HepG2 (cell line): ENCODE results near the gene CERS6. TPM values are rescaled to one million over a fixed set of nuclear protein-coding genes. Genes with fewer than 3 reads are reported as not detected.
A peak's percentile ranks its signal among the peaks of the same experiment; 100 is the strongest.

Experiments used
- BORCS8-MEF2B ChIP-seq: sonication (generic); formaldehyde crosslinking; IDR thresholded peaks from 2 replicates; pipeline ENCODE4 v1.8.0; 2022; ENCODE audit warnings: mild to moderate bottlenecking, missing genetic modification reagents
- HES4 ChIP-seq: sonication (generic); formaldehyde crosslinking; IDR thresholded peaks from 2 replicates; pipeline ENCODE4 v1.9.0; 2021; ENCODE audit warnings: mild to moderate bottlenecking, missing genetic modification reagents, borderline replicate concordance
- NFE2 ChIP-seq: sonication (generic); formaldehyde crosslinking; IDR thresholded peaks from 2 replicates; pipeline ENCODE4 v1.4.0; 2020; ENCODE audit warnings: missing genetic modification reagents
- PAX8 ChIP-seq: sonication (generic); formaldehyde crosslinking; IDR thresholded peaks from 2 replicates; pipeline ENCODE4 v1.8.0; 2022; ENCODE audit warnings: mild to moderate bottlenecking, missing genetic modification reagents, borderline replicate concordance
- RERE ChIP-seq: IDR thresholded peaks from 2 replicates; pipeline ENCODE4 v1.6.1; 2016; ENCODE audit warnings: low read depth, missing genetic modification reagents, missing compliant biosample characterization
- RXRB ChIP-seq: IDR thresholded peaks from 2 replicates; pipeline ENCODE4 v1.6.1; 2016; ENCODE audit warnings: borderline replicate concordance, missing genetic modification reagents, missing compliant biosample characterization
- SKIL ChIP-seq: sonication (generic); formaldehyde crosslinking; IDR thresholded peaks from 2 replicates; pipeline ENCODE4 v1.8.0; 2022; ENCODE audit warnings: missing genetic modification reagents, mild to moderate bottlenecking, moderate library complexity, borderline replicate concordance
- SP2 ChIP-seq: sonication (generic); formaldehyde crosslinking; IDR thresholded peaks from 2 replicates; pipeline ENCODE4 v1.5.1; 2020; ENCODE audit warnings: mild to moderate bottlenecking, missing genetic modification reagents
- STAG1 ChIP-seq: sonication (generic); formaldehyde crosslinking; IDR thresholded peaks from 2 replicates; pipeline ENCODE4 v1.4.0; 2020; ENCODE audit warnings: missing genetic modification reagents
- WIZ ChIP-seq: sonication (generic); formaldehyde crosslinking; IDR thresholded peaks from 2 replicates; pipeline ENCODE4 v1.5.1; 2020; ENCODE audit warnings: mild to moderate bottlenecking, missing genetic modification reagents
- YY1 ChIP-seq: IDR thresholded peaks from 2 replicates; pipeline ENCODE4 v1.6.1; 2011; ENCODE audit warnings: low read length, low read depth, moderate library complexity, mild to moderate bottlenecking; ENCODE audit not compliant: insufficient read depth, insufficient replicate concordance
- ZBTB4 ChIP-seq: sonication (generic); formaldehyde crosslinking; IDR thresholded peaks from 2 replicates; pipeline ENCODE4 v1.4.0; 2020; ENCODE audit warnings: missing genetic modification reagents, mild to moderate bottlenecking, borderline replicate concordance
- ZNF549 ChIP-seq: sonication (generic); formaldehyde crosslinking; IDR thresholded peaks from 2 replicates; pipeline ENCODE4 v1.5.0; 2020; ENCODE audit warnings: missing genetic modification reagents
- ZNF770 ChIP-seq: sonication (generic); formaldehyde crosslinking; IDR thresholded peaks from 2 replicates; pipeline ENCODE4 v1.5.0; 2020; ENCODE audit warnings: mild to moderate bottlenecking, missing genetic modification reagents
- polyA plus RNA-seq, 8 experiments: library from polyadenylated mRNA; depleted of rRNA in 3 of 8; stranded (reverse) in 7 of 8; unstranded in 1 of 8; fragments of >200 nt; fragmentation: Illumina TruSeq in 4 of 8; extraction: Trizol in 4 of 8; gene quantifications; 2 replicates each; pipeline versions ENCODE4 v1.2.1 to v1.2.3, GENCODE V29; 2011 to 2016; ENCODE audit warnings: low read depth in 4 of 8, missing spikeins in 1 of 8, mixed read lengths in 1 of 8; ENCODE audit not compliant: insufficient read depth in 1 of 8
- total RNA-seq, 5 experiments: library from RNA; depleted of rRNA; stranded (reverse); fragments of >200 nt; fragmentation: Illumina TruSeq; extraction: Trizol; gene quantifications; 2 replicates each; pipeline ENCODE4 v1.2.3, GENCODE V29; 2016; ENCODE audit warnings: low read depth in 1 of 5

CERS6 gene
- total and polyA plus RNA-seq, 2 of the 13 experiments (the other 11 are each of a cell fraction or from before 2014, with no cell fraction given), result 10.1 to 20.3 TPM

- TF ChIP-seq ZBTB4 (CRISPR knock-in tag), result 0 out of 2 replicates have a peak, but pooled peaks have one; percentile 31
- no peak for TF ChIP-seq RERE
- no peak for TF ChIP-seq NFE2 (CRISPR knock-in tag)
- no peak for TF ChIP-seq SP2 (CRISPR knock-in tag)
- TF ChIP-seq ZNF770 (CRISPR knock-in tag), result no peak
- TF ChIP-seq SKIL (CRISPR knock-in tag), result no peak
- no peak for TF ChIP-seq YY1
- no peak for TF ChIP-seq ZNF549 (CRISPR knock-in tag)
- peak; percentile 50 for TF ChIP-seq STAG1 (CRISPR knock-in tag)
- TF ChIP-seq WIZ (CRISPR knock-in tag), result no peak
- TF ChIP-seq HES4 (CRISPR knock-in tag), result no peak
- TF ChIP-seq RXRB, result no peak
- no peak for TF ChIP-seq BORCS8-MEF2B
- TF ChIP-seq PAX8 (CRISPR knock-in tag), result no peak
These were observed 158.3 kb downstream of the CERS6 start (continued) for GRCh38 chr2:168614172-168615018.
